Measurements from ENCODE around the gene BMERB1.

- no peak for TF ChIP-seq CTCF (IDR thresholded peaks at IDR 0.05; ENCODE audit: low read depth, low read length, missing input control)
- TF ChIP-seq YY1 (IDR thresholded peaks at IDR 0.05), result no peak
- TF ChIP-seq REST (IDR thresholded peaks at IDR 0.05), result no peak
- no peak for TF ChIP-seq ATF3 (IDR thresholded peaks at IDR 0.05)
- TF ChIP-seq RAD21 (IDR thresholded peaks at IDR 0.05), result no peak
These were observed 89.6 kb downstream of the BMERB1 start for GRCh38 chr16:15523939-15524338.
